Fibroblast of villous mesenchyme (primary cell): ENCODE data around the gene IMMP1L. TPM values are rescaled to one million over a fixed set of nuclear protein-coding genes. Genes with fewer than 3 reads are reported as not detected.

Experiments
- DNase-seq: peaks from one replicate; pipeline ENCODE4 v3.0.0-alpha.2; 2010; ENCODE audit warnings: low read depth
- H3K4me3 ChIP-seq: 2 replicates; pipeline ENCODE4 v1.5.1; 2011; ENCODE audit warnings: low read depth, mild to moderate bottlenecking, low read length
- CTCF ChIP-seq: IDR thresholded peaks from 2 replicates; pipeline ENCODE4 v1.5.1; 2012; ENCODE audit warnings: low read depth, mild to moderate bottlenecking, low read length; ENCODE audit not compliant: insufficient read depth
- total RNA-seq: library from RNA; depleted of rRNA; stranded (reverse); fragments of >200 nt; gene quantifications from 2 replicates; pipeline ENCODE4 v1.2.3, GENCODE V29; 2012

The IMMP1L gene
- total RNA-seq, 1 donor: 9.1 TPM

GRCh38 chr11:31479066-31479465, 30.4 kb downstream of the IMMP1L start:
- no peak for TF ChIP-seq CTCF
- no peak for DNase-seq
- H3K4me3 ChIP-seq: no peak overlapping the region

- TF ChIP-seq CTCF: no peak
- DNase-seq: no peak
- no peak overlapping the region for H3K4me3 ChIP-seq
These were observed 31.2 kb downstream of the IMMP1L start for GRCh38 chr11:31478223-31478590.

GRCh38 chr11:31477528-31478222, 31.7 kb downstream of the IMMP1L start:
- H3K4me3 ChIP-seq: no peak overlapping the region
- DNase-seq: no peak
- TF ChIP-seq CTCF: no peak

GRCh38 chr11:31474083-31474482, 35.3 kb downstream of the IMMP1L start:
- TF ChIP-seq CTCF: no peak
- no peak for DNase-seq
- no peak overlapping the region for H3K4me3 ChIP-seq

- no peak for TF ChIP-seq CTCF
- no peak overlapping the region for H3K4me3 ChIP-seq
- no peak for DNase-seq
These were observed 45.0 kb downstream of the IMMP1L start for GRCh38 chr11:31464436-31464835.

GRCh38 chr11:31455177-31455576, 54.2 kb downstream of the IMMP1L start:
- H3K4me3 ChIP-seq: no peak overlapping the region
- TF ChIP-seq CTCF: no peak
- no peak for DNase-seq

GRCh38 chr11:31450841-31451240, 58.6 kb downstream of the IMMP1L start:
- no peak for TF ChIP-seq CTCF
- DNase-seq: no peak
- no peak overlapping the region for H3K4me3 ChIP-seq
